HG03442 (cell line): ENCODE data around the gene MEGF11.

ENCODE experiments used
- ATAC-seq: cut with Tn5 transposase; IDR thresholded peaks from one replicate; pipeline ENCODE4 v1.9.1; 2021; ENCODE audit warnings: mild to moderate bottlenecking, moderate library complexity; ENCODE audit not compliant: unreplicated experiment

The MEGF11 gene

DNA sequence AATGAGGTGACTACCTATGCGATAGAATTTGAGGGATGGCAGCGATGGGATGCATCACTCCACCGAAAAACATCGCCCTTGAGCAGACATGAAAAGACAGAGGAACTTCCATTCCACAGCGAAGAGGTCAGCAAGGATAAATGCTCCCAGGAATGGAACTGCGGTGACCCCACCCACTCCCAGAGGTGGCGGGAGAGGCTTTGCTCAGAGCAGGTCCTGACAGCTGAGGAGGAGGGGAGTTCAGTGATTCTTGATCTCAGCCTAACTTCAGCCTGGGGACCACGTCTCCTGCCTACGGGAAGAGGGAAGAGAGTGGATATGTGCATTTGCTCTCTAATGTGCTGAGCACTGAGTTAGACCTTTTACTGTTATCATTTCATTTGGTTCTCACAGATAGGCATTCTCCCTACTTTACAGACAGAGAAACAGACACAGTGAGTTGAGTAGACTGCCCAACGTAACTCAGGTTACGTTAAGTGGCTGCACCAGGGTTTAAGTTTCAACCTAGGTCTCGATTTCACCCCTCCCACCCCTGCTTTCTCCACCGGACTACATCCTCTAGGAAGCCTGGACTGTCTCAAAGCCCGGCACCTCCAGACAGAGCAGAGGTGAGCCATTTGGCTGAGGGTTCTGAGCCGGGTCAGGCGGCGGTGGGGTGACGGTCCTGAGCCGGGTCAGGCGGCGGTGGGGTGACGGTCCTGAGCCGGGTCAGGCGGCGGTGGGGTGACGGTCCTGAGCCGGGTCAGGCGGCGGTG lies 214.3 kb downstream of the MEGF11 start:
- no peak for ATAC-seq

DNA sequence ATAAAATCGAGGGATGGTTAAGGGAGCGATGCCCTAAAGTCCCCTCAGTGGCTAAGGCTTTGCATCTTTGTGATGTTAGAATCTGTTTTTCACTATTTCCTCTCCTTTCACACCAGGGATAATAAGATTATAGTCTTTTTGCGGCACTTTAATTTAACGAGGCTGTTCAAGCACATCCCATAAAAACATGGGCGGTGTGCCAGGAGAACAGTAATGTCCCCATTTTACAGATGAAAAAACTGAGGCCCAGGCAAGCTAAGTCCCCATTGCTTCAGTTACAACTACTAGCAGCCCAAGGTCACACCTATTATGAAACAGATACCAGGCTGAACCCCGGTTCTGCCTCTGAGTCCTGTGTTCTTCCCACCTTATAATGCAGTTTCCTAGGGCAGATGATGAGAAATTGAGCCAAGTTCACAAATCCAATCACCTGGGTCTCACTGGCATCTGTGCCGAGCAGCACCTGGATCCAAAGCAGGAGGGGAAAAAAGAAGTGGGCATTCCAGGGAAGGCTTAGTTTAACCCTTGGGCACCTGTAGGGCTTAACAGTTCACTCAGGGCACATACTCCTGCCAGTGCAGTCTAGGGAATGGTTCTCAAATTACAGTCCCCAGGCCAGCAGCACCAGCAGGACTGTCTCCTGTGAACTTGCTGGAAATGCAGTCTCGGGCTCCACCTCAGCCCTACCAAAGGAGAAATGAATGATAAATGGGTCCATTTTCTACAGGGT lies 215.0 kb downstream of the MEGF11 start:
- ATAC-seq = no peak

DNA sequence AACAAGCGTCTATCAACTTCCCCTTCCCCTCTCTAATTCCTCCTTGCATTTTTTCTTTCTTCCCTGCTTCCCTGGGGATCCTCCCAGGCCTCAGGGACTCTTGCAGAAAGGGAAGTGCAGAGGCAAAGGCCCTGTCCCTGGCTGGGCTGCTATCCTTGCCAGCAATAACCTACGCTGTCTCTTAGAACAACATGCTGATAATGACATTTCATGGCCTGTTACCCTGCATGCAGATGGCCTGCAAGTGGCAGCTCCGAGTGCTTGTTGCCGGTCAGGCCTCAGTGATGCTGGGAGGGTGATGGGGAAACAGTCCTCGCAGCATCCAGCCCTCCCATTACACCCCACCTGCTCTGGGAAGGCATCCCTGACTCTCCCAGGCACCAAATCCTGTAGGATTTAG lies 216.7 kb downstream of the MEGF11 start:
- ATAC-seq = no peak

DNA sequence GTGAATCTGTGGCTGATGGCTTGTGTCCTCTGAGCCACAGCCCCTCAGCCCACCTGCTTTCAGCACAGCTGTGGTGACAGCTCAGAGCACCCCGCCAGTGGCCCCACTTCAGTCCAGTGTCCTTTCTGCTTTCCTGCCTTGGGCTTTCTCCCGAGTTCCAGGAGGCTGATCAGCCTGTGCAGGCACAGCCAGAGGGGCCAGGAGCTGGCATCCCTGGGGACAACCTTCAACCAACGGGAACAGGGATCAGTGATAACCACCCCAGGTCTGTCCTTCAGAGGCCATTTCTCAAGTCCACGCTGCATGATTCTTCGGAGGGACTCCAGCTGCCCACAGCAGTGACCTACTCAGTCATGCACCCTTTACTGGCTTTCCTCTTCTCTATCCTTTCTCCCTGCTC lies 217.6 kb downstream of the MEGF11 start:
- ATAC-seq = no peak

DNA sequence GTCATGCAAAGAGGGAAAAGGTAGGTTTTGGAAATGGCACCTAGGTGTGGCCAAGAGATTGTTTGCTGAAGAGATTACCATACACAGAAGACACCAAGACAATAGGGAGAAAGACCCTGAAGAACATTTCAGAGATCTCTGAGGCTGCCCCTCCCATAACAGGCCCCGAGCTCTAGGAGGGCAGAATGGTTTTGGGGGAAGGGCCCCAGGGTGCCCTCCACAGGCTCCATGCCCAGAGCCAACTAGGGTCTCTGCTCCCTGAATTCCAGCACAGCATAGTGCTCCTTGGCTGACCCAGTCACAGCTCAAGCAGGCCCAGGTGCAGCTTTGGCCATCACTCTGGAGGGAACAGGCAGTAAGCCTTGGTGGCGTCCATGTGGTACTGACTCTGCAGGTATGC lies 220.4 kb downstream of the MEGF11 start:
- no peak for ATAC-seq

DNA sequence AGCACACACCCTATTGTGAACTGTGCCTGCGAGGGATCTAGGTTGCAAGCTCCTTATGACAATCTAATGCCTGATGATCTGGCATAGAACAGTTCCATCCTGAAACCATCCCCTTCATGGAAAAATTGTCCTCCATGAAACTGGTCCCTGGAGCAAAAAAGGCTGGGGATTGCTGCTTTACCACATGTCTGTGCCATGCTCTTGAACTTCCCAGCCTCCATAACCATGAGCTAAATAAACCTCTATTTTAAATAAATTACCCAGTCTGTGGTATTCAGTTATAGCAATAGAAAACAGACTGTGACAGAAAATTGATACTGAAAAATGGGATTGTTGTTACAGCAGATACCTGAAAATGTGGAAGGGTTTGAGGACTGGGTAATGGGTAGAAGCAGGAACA lies 221.5 kb downstream of the MEGF11 start:
- ATAC-seq = no peak

DNA sequence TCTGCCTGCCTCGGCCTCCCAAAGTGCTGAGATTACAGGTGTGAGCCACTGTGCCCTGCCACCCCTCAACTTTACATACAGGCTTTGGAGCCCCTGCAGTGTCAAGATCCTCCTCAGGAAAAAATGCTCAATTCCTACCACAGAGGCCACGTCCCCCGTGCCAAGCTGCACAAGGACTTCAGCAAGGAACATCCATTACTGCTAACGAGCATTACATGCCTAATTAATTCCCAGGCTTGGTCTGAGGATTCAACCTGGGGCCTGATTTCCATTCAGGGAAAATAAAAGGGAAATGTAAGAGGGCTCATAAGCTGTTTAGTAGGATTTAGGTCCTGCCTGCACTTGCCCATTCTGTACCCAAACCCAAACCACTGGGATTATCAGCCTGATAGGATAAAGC lies 222.9 kb downstream of the MEGF11 start:
- no peak for ATAC-seq

DNA sequence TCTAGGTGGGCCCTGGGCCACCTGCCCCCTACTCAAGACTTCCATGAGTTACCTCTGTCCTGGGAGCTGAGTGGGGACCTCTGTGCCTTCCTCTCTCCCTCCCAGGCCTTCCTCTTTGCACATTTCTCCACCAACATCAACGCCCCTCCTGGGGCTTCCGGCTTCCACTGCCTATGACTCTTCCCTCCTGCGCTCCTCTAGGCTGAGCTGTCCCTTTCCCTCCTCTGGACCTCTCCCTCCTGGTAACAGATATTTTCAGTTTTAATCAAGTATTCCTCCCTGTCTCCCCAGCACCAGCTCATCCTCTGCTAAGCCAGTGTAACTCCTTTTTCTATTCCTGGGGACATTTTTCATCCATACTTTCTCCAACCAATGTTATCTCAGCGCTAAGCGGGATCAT lies 223.9 kb downstream of the MEGF11 start:
- no peak for ATAC-seq

DNA sequence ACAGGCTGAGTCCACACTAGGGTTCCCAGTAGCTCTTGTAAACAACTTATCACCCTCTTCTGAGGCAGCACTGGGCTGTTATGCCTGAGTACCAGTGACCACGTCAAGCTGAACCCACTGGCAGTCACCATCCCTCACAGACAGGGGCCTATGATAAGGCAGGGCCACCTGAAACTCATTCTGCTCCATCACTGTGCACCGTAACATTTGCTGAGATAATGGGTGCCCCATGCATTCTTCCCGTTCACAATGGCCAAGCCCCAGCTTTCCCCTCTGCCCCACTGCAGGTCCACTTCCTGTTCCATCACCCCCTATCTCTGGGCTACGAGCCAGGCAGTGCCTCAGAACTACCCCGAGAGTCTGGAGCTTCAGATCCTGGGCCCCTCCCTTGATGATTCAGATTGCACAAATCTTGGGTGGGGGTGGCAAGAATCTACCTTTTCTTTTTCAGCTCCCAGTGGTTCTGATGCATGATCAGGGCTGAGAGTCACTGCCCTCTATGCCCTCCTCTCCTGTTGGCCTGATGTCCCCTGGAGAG lies 226.2 kb downstream of the MEGF11 start:
- ATAC-seq = no peak

DNA sequence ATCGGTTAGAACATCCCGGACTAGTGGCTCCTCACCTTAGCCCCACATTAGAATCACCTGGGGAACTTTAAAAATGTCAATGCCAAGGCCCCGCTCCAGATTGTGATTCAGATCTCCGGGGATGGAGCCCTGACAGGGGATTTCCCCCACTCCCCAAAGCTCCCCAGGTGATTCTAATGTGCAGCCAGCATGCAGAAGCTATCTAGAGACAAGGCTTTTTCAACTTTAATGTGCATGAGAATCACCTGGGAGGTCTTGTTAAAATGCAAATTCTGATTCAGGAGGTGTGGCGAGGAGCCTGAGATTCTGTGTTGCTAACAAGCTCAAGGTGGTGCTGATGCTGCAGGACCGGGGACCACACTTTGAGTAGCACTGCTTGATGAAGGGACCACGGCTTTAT lies 227.6 kb downstream of the MEGF11 start:
- no peak for ATAC-seq

DNA sequence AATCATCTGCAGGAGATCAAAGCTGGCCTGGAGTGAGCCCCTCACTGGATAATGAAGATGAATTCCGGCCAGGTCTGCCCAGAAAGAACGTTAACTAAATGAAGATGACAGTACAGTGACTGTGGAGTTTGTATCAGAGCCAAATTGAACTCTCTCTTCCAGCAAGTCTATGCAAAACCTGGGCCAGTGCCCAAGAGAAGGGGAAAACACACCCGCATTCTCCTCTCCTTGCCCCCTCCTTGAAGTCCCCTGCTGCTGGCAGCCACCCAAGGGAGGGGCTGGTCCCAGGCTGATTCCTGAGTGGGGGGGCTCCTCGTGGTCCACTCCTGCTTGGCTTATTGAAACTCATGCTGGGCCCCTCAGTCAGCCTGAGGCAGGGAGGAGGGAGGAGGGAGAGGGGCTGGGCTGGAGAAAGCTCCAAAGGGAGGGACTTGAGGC lies 228.5 kb downstream of the MEGF11 start:
- ATAC-seq = no peak

DNA sequence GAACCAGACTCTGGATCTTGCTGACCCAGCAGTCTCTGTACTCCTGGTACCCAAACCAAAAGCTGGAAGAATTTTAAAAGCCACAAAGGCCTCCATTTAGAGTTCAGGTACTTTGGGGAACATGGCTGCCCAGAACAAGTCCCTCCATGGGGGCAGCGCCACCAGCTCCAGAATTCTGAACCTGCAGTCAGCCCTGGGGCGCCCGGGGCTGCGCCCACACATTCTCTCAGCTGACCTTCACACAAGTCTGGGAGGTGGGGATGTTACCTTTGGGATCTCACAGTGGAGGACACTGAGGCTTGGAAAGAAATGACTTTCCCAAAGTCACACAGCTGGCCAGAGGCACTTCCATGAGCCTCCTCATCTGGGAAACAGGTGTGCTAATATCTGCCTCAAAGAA lies 229.4 kb downstream of the MEGF11 start:
- no peak for ATAC-seq

DNA sequence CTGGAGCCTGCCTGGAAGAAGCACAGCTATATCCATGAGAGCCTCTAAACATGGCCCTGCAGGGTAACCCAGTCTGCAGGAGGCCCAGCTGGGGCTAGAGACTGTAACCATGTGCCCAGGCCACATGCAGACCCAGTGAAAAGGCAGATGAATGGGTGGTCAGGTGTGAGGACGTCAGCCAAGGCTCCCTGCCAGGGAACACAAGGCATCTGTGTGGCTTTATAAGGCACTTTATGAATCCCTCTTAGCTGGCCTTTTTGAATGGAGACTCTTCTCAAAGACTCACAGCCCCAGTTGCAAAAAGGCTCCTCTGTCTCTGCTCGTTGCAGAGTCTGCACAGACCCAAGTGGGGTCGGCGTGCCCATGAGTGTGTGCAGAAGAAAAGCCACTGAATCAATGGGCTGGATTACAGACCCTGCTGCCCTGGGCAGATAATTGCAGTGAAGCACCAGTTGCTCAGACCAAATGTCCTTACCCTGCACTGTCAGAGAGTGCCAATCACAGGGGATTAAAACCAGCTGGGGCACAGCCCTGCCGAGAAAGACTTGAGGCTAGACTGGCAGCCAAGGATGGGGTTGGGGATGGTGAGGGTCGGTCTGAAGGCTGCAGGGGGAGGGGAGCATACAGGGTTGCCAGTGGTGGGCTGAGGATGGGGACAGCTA lies 230.1 kb downstream of the MEGF11 start:
- ATAC-seq = no peak

DNA sequence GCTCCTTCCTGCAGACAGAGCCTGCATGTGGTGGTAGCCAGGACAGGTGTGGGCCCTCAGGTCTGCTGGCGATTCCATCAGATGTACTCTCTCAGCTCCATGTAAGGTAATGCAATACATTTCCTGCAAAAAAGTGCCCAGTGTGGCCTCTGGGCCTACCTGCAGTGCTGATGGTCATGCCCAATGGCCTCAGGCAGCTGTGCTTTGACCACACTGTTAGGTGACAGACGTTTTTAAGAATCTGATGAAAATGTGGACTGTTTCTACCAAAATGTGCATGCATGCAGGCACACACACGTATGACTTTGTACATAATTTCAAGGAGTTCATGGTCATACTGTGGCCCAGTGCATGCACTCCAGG lies 231.4 kb downstream of the MEGF11 start:
- no peak for ATAC-seq

DNA sequence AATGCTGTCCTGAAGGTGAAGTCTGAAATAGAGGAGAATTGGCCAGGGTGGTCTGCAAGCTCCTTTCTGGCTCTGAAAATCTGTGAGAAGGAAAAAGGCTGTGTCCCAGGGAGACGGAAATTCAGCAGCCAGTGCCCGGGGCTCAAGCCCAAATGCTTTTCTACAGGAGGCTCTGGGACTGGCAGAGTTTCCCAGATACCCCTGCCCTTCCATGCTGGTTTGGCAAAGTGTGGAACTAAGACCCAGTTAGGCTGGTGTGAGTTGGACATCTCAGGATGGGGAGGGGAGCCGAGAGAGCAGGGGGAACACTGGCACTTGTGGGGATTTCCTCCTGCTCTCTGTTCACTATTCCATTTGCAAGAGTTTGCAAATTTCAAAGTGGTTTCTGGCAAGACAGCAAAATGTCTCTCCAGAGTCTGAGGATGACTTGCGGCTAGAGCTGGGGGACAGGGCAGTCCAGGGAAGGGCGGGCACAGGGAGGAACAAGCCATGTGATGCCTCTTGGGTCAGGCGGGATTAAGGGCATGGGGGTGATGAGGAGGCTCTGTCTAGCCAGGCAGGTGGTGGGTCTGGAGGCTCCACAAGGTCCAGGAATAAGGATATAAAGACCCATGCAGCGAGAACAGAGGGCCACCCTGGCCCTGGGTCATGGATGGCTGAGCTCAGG lies 231.9 kb downstream of the MEGF11 start:
- no peak for ATAC-seq

DNA sequence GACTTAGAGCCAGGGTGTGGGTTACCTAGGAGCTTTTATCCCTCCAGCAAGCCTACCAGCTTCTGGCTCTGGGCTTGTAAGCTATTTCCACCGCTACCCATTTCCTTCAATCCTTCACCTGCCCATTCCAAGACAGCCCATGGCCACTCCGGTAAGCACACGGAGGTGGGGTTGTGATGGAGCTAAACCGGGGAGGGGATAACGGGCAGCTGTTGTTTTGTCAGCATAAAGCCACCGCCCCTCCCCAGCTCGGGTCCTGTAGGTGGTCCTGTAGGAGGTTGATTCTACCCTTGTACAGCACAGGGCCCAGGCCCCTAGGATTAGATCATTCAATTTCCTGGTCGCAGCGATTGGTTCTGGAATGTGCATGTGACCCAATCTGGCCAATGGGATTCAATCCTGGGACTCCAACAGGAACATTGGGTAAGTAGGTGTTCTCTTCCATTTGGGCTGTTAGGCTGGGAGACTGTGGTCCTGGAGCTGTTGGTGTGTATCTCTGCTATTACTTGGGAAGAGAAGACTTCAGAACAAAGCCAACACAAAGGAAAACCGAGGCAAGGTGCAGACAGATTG lies 233.6 kb downstream of the MEGF11 start:
- ATAC-seq = no peak

DNA sequence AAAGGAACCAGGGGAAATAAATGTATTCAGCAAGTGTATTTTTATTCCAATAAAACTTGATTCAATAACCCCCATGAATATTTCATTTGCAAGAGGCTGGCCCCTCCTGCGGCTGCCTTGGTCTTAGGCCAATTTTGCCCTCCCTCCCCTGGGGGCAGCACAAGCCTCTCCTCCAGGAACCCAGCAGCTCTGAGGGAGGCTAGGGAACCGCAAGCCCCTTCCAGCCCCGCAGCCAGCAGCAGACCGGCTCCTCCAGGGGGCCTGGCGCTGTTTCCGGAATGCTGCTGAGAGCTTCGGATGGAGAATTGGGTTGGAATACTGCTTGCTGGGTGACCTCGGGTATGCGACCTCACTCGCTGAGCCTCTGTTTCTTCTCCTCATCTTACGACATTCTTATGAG lies 234.2 kb downstream of the MEGF11 start:
- no peak for ATAC-seq

DNA sequence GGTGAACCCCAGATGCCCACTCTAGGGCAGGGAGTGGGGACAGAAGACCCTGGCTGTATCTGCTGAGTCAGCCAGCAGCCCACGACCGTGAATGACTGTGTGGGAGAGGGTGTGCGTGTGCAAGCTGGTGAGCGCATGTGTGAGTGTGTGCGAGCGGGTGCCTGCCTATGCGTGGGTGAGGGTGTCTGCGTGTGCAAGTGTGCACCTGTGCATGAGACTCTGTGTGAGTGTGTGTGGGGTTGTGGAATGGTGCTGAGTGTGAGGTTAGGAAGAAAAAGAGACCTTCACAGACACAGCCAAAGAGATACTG lies 235.1 kb downstream of the MEGF11 start:
- ATAC-seq = no peak

DNA sequence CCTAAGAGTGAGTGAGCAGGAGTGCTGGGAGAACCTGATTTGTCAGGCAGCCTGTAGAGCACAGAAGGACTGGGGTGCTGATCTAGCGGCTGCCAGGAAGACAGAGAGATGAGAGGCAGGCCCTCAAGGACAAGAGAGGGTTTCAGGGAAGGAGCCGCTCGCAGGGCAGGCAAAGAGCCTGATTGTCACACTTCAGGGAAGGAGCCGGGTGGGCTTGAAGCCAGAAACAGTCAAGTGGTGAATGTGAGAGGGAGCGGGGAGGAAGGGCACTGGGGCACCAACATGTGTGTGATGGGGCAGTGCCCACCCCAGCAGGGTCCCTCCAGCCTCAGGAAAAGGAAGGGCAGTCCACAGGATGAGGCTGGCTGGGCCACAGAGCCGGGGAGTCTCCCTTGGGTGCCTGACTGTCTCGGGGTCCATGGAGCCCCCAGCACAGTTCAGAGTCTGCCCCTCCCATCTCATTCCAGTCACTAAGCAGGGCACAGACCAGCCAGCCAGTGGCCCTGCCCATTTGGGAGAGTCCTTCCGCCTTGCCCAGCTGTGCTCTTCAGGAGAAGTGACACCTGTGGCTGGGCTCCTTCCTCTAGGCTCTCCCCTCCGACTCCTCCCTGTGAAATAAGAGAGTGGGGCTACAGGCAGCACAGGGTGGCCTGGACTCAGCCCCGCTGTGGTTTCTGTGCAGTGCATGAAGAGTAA lies 235.6 kb downstream of the MEGF11 start:
- no peak for ATAC-seq

DNA sequence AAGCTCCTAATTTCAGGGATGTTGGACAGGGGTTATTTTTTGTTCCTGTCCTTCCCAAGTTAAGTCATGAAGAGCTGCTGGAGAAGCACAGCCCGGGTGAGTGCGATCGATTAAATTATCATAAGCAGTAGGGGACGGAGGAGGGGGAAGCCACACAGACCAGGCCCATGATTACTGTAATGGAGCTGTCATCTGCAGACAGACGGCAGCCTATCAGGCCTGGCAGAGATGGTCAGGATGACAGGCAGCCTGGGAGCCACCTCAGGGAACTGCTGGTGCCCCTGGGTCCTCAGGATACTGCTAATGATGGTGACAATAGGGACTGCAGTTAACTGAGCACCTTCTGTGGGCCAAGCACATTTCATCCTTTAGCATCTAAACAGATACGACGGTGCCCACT lies 236.6 kb downstream of the MEGF11 start:
- no peak for ATAC-seq

DNA sequence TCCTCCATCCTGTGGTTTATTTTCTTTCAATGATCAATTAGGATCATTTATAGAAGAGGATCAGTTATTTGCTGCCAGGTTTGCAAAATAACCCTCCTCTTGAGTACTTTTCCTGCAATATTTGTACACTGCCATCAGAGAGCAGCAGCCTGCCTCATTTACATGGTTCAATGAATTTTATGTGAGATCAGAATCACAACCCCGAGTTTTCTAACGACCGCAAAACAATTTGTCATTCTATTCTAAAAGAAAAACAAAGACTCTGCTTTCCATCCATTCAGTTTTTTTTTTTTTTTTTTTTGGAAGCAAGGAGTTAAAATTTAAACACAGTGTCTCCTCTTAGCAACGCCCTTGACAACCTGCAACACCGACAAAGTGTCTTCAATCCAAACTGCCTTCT lies 237.4 kb downstream of the MEGF11 start:
- no peak for ATAC-seq
